C4-2B (cell line): ENCODE results near the gene ADRB2.

Experiments
- H3K27ac ChIP-seq: fragments of 450-650 bp; 2 replicates; pipeline ENCODE4 v1.5.1; 2017
- CTCF ChIP-seq: fragments of 450-650 bp; conservative IDR thresholded peaks from 2 replicates; pipeline ENCODE4 v1.5.1; 2017; ENCODE audit warnings: mild to moderate bottlenecking
- ZFX ChIP-seq: fragments of 450-650 bp; IDR thresholded peaks from 2 replicates; pipeline ENCODE4 v1.6.1; 2017

ADRB2 gene

GRCh38 chr5:148811756-148812155 is 14.7 kb upstream of the ADRB2 start:
- TF ChIP-seq ZFX (no peak), CTCF (no peak)
- peak overlapping the region; percentile 97 for H3K27ac ChIP-seq

- TF ChIP-seq ZFX (no peak), CTCF (no peak)
- H3K27ac ChIP-seq: peak overlapping the region; percentile 38; the same call in 1 of the 2 replicates
Measured at GRCh38 chr5:148815086-148815485, 11.3 kb upstream of the ADRB2 start.

- TF ChIP-seq ZFX (no peak), CTCF (no peak)
- H3K27ac ChIP-seq: peak overlapping the region; percentile 38; the same call in 1 of the 2 replicates
Measured at GRCh38 chr5:148815578-148815977, 10.8 kb upstream of the ADRB2 start.

GRCh38 chr5:148816357-148816756 is 10.1 kb upstream of the ADRB2 start:
- TF ChIP-seq ZFX (no peak), CTCF (no peak)
- H3K27ac ChIP-seq: peak overlapping the region; percentile 34; the same call in 1 of the 2 replicates

- TF ChIP-seq ZFX: no peak
- no peak for TF ChIP-seq CTCF
- H3K27ac ChIP-seq: peak overlapping the region; percentile 34; the same call in 1 of the 2 replicates
Measured at GRCh38 chr5:148816782-148817181, 9.6 kb upstream of the ADRB2 start.

- TF ChIP-seq ZFX (no peak), CTCF (no peak)
- peak overlapping the region; percentile 34; the same call in 1 of the 2 replicates for H3K27ac ChIP-seq
Measured at GRCh38 chr5:148817606-148818005, 8.8 kb upstream of the ADRB2 start.

GRCh38 chr5:148820461-148821395 is 5.7 kb upstream of the ADRB2 start:
- no peak for TF ChIP-seq ZFX
- TF ChIP-seq CTCF: peak; percentile 76
- no peak overlapping the region for H3K27ac ChIP-seq
